ENCODE results near the gene CACYBP.

GRCh38 chr1:174975764-174976163 lies 24.0 kb upstream of the CACYBP start:
- TF ChIP-seq CTCF (IDR thresholded peaks at IDR 0.05) (no peak), EP300 (IDR thresholded peaks at IDR 0.05) (no peak)

Data from stomach (tissue), 4 donors.